ENCODE data around the gene MRPS12.
A peak's percentile ranks its signal among the peaks of the same experiment; 100 is the strongest.

MRPS12 gene

GRCh38 chr19:38974624-38975213 is 44.0 kb downstream of the MRPS12 start:
- Histone ChIP-seq H3K9me3 (ENCODE audit: control extremely low read depth in 1 of 5, control insufficient read depth in 4 of 5, insufficient read depth in 2 of 5, low read depth in 1 of 5, low read length in 4 of 5) (no peaks in the 10 kb centered on the region), H3K27me3 (replicated peaks in 2 of 5; ENCODE audit: control insufficient read depth in 4 of 5, insufficient read depth in 5 of 5, low read length in 4 of 5) (peaks cover 0 to 22% (median 7%) of the 10 kb centered on the region in 5 experiments), H3K4me1 (ENCODE audit: control extremely low read depth in 1 of 4, control insufficient read depth in 4 of 4, insufficient read depth in 4 of 4, low read length in 3 of 4) (peaks cover 0 to 21% (median 14%) of the 10 kb centered on the region in 4 experiments), H3K4me3 (ENCODE audit: control insufficient read depth in 1 of 7, extremely low read depth in 1 of 7, insufficient read depth in 4 of 7, low read depth in 2 of 7, low read length in 6 of 7) (peak overlapping the region in 2 of 7 experiments; percentile 59), H3K36me3 (ENCODE audit: control insufficient read depth in 4 of 4, insufficient read depth in 4 of 4, low read length in 3 of 4) (no peaks in the 10 kb centered on the region), H3K27ac (ENCODE audit: insufficient read depth in 1 of 2, low read depth in 1 of 2, low read length in 2 of 2, poor library complexity in 1 of 2, severe bottlenecking in 2 of 2) (no peak overlapping the region)
- CTCF ChIA-PET, result no interaction called here
- DNase-seq, result no peak
- POLR2A ChIA-PET, result no interaction called here
- 84% methylated on average over 14 of the region's 19 CpGs for WGBS (ENCODE audit: insufficient coverage)

GRCh38 chr19:38975214-38975860 is 44.6 kb downstream of the MRPS12 start, which contains the start of gene FBXO17:
TSS of gene FBXO17 (minus strand) at chr19:38975742. CDS start at chr19:38950319, 25,423 bp downstream.
- WGBS (ENCODE audit: insufficient coverage), result 6% methylated on average over 40 of the region's 63 CpGs

GRCh38 chr19:38975861-38976271 is 45.1 kb downstream of the MRPS12 start:
- CTCF ChIA-PET, result interaction anchor here (0.8 to 1.0 kb wide), 3 partner anchors 8 to 13 kb away, joined by 3 to 4 read pairs (median 3); no protein-coding TSS in a partner anchor
- Histone ChIP-seq H3K27ac (ENCODE audit: insufficient read depth in 1 of 2, low read depth in 1 of 2, low read length in 2 of 2, poor library complexity in 1 of 2, severe bottlenecking in 2 of 2) (no peak overlapping the region), H3K9me3 (ENCODE audit: control extremely low read depth in 1 of 5, control insufficient read depth in 4 of 5, insufficient read depth in 2 of 5, low read depth in 1 of 5, low read length in 4 of 5) (peaks cover 0 to 6% (median 6%) of the 10 kb centered on the region in 5 experiments), H3K36me3 (ENCODE audit: control insufficient read depth in 4 of 4, insufficient read depth in 4 of 4, low read length in 3 of 4) (no peaks in the 10 kb centered on the region), H3K27me3 (replicated peaks in 2 of 5; ENCODE audit: control insufficient read depth in 4 of 5, insufficient read depth in 5 of 5, low read length in 4 of 5) (peaks cover 0 to 22% (median 7%) of the 10 kb centered on the region in 5 experiments), H3K4me1 (ENCODE audit: control extremely low read depth in 1 of 4, control insufficient read depth in 4 of 4, insufficient read depth in 4 of 4, low read length in 3 of 4) (peaks cover 0 to 21% (median 14%) of the 10 kb centered on the region in 4 experiments), H3K4me3 (ENCODE audit: control insufficient read depth in 1 of 7, extremely low read depth in 1 of 7, insufficient read depth in 4 of 7, low read depth in 2 of 7, low read length in 6 of 7) (peak overlapping the region in 1 of 7 experiments; percentile 54)
- DNase-seq, result no peak
- POLR2A ChIA-PET, result no interaction called here
- 31% methylated on average over 19 of the region's 22 CpGs for WGBS (ENCODE audit: insufficient coverage)

More at GRCh38 chr19:38975214-38975860, 44.6 kb downstream of the MRPS12 start, which contains the start of gene FBXO17:
- ChIA-PET CTCF (no interaction called here), POLR2A (no interaction called here)
- Histone ChIP-seq H3K27ac (ENCODE audit: insufficient read depth in 1 of 2, low read depth in 1 of 2, low read length in 2 of 2, poor library complexity in 1 of 2, severe bottlenecking in 2 of 2) (no peak within 1 kb of the TSS), H3K9me3 (ENCODE audit: control extremely low read depth in 1 of 5, control insufficient read depth in 4 of 5, insufficient read depth in 2 of 5, low read depth in 1 of 5, low read length in 4 of 5) (peaks cover 0 to 1% (median under 1%) of the 10 kb centered on the region in 5 experiments), H3K27me3 (replicated peaks in 2 of 5; ENCODE audit: control insufficient read depth in 4 of 5, insufficient read depth in 5 of 5, low read length in 4 of 5) (peaks cover 0 to 22% (median 7%) of the 10 kb centered on the region in 5 experiments), H3K4me3 (ENCODE audit: control insufficient read depth in 1 of 7, extremely low read depth in 1 of 7, insufficient read depth in 4 of 7, low read depth in 2 of 7, low read length in 6 of 7) (peak within 1 kb of the TSS in 4 of 7 experiments; percentile 27 to 59 (median 52)), H3K4me1 (ENCODE audit: control extremely low read depth in 1 of 4, control insufficient read depth in 4 of 4, insufficient read depth in 4 of 4, low read length in 3 of 4) (peaks cover 0 to 21% (median 14%) of the 10 kb centered on the region in 4 experiments), H3K36me3 (ENCODE audit: control insufficient read depth in 4 of 4, insufficient read depth in 4 of 4, low read length in 3 of 4) (no peaks in the 10 kb centered on the region)
- peak in 2 of 3 donors; percentile 9 to 30 for DNase-seq

GRCh38 chr19:38977445-38978325 is 46.9 kb downstream of the MRPS12 start:
- ChIA-PET CTCF (interaction anchor here (0.6 to 1.4 kb wide), 2 partner anchors 31 to 272 kb away, joined by 3 to 5 read pairs; no protein-coding TSS in a partner anchor), POLR2A (no interaction called here)
- peaks cover 0 to 22% (median 7%) of the 10 kb centered on the region in 5 experiments for H3K27me3 ChIP-seq (replicated peaks in 2 of 5; ENCODE audit: control insufficient read depth in 4 of 5, insufficient read depth in 5 of 5, low read length in 4 of 5)
- H3K36me3 ChIP-seq (ENCODE audit: control insufficient read depth in 4 of 4, insufficient read depth in 4 of 4, low read length in 3 of 4), result no peaks in the 10 kb centered on the region
- WGBS (ENCODE audit: insufficient coverage), result 53% methylated on average over 11 of the region's 15 CpGs
- peaks cover 0 to 10% (median 9%) of the 10 kb centered on the region in 5 experiments for H3K9me3 ChIP-seq (ENCODE audit: control extremely low read depth in 1 of 5, control insufficient read depth in 4 of 5, insufficient read depth in 2 of 5, low read depth in 1 of 5, low read length in 4 of 5)
- no peak overlapping the region for H3K4me3 ChIP-seq (ENCODE audit: control insufficient read depth in 1 of 7, extremely low read depth in 1 of 7, insufficient read depth in 4 of 7, low read depth in 2 of 7, low read length in 6 of 7)
- no peak overlapping the region for H3K27ac ChIP-seq (ENCODE audit: insufficient read depth in 1 of 2, low read depth in 1 of 2, low read length in 2 of 2, poor library complexity in 1 of 2, severe bottlenecking in 2 of 2)
- peaks cover 0 to 21% (median 14%) of the 10 kb centered on the region in 4 experiments for H3K4me1 ChIP-seq (ENCODE audit: control extremely low read depth in 1 of 4, control insufficient read depth in 4 of 4, insufficient read depth in 4 of 4, low read length in 3 of 4)
- DNase-seq, result peak; percentile 35 to 83 (median 72)

GRCh38 chr19:38978326-38978689 is 47.6 kb downstream of the MRPS12 start:
- Histone ChIP-seq H3K27ac (ENCODE audit: insufficient read depth in 1 of 2, low read depth in 1 of 2, low read length in 2 of 2, poor library complexity in 1 of 2, severe bottlenecking in 2 of 2) (no peak overlapping the region), H3K27me3 (replicated peaks in 2 of 5; ENCODE audit: control insufficient read depth in 4 of 5, insufficient read depth in 5 of 5, low read length in 4 of 5) (peaks cover 0 to 22% (median 7%) of the 10 kb centered on the region in 5 experiments), H3K36me3 (ENCODE audit: control insufficient read depth in 4 of 4, insufficient read depth in 4 of 4, low read length in 3 of 4) (no peaks in the 10 kb centered on the region), H3K4me3 (ENCODE audit: control insufficient read depth in 1 of 7, extremely low read depth in 1 of 7, insufficient read depth in 4 of 7, low read depth in 2 of 7, low read length in 6 of 7) (no peak overlapping the region), H3K4me1 (ENCODE audit: control extremely low read depth in 1 of 4, control insufficient read depth in 4 of 4, insufficient read depth in 4 of 4, low read length in 3 of 4) (peaks cover 0 to 21% (median 14%) of the 10 kb centered on the region in 4 experiments), H3K9me3 (ENCODE audit: control extremely low read depth in 1 of 5, control insufficient read depth in 4 of 5, insufficient read depth in 2 of 5, low read depth in 1 of 5, low read length in 4 of 5) (peaks cover 0 to 10% (median 9%) of the 10 kb centered on the region in 5 experiments)
- ChIA-PET CTCF (interaction anchor here (1.4 kb wide), 1 partner anchor 30 kb away, joined by 3 read pairs; no protein-coding TSS in a partner anchor), POLR2A (no interaction called here)
- no CpG with 5 or more reads among the region's 3 CpGs for WGBS (ENCODE audit: insufficient coverage)
- DNase-seq, result no peak

GRCh38 chr19:38979812-38980211 is 49.1 kb downstream of the MRPS12 start:
- Histone ChIP-seq H3K4me1 (ENCODE audit: control extremely low read depth in 1 of 4, control insufficient read depth in 4 of 4, insufficient read depth in 4 of 4, low read length in 3 of 4) (peaks cover 0 to 21% (median 14%) of the 10 kb centered on the region in 4 experiments), H3K4me3 (ENCODE audit: control insufficient read depth in 1 of 7, extremely low read depth in 1 of 7, insufficient read depth in 4 of 7, low read depth in 2 of 7, low read length in 6 of 7) (no peak overlapping the region), H3K27ac (ENCODE audit: insufficient read depth in 1 of 2, low read depth in 1 of 2, low read length in 2 of 2, poor library complexity in 1 of 2, severe bottlenecking in 2 of 2) (no peak overlapping the region), H3K9me3 (ENCODE audit: control extremely low read depth in 1 of 5, control insufficient read depth in 4 of 5, insufficient read depth in 2 of 5, low read depth in 1 of 5, low read length in 4 of 5) (peaks cover 0 to 10% (median 9%) of the 10 kb centered on the region in 5 experiments), H3K36me3 (ENCODE audit: control insufficient read depth in 4 of 4, insufficient read depth in 4 of 4, low read length in 3 of 4) (no peaks in the 10 kb centered on the region), H3K27me3 (replicated peaks in 2 of 5; ENCODE audit: control insufficient read depth in 4 of 5, insufficient read depth in 5 of 5, low read length in 4 of 5) (peaks cover 0 to 17% (median 7%) of the 10 kb centered on the region in 5 experiments)
- ChIA-PET POLR2A (no interaction called here), CTCF (no interaction called here)
- 97% methylated on average over 3 of the region's 5 CpGs for WGBS (ENCODE audit: insufficient coverage)
- DNase-seq, result peak; percentile 15 to 69 (median 43)
